Urothelium cell line (cell line): ENCODE data around the gene BAHD1.

Experiments used
- DNase-seq: peaks from one replicate; pipeline ENCODE4 v3.0.0; 2011; ENCODE audit warnings: low spot score, mixed read lengths
- FAIRE-seq: peaks from 2 replicates; lab custom pipeline; 2011; peaks lifted over from hg19 to GRCh38; lab: Jason Lieb, UNC

The BAHD1 gene

DNA sequence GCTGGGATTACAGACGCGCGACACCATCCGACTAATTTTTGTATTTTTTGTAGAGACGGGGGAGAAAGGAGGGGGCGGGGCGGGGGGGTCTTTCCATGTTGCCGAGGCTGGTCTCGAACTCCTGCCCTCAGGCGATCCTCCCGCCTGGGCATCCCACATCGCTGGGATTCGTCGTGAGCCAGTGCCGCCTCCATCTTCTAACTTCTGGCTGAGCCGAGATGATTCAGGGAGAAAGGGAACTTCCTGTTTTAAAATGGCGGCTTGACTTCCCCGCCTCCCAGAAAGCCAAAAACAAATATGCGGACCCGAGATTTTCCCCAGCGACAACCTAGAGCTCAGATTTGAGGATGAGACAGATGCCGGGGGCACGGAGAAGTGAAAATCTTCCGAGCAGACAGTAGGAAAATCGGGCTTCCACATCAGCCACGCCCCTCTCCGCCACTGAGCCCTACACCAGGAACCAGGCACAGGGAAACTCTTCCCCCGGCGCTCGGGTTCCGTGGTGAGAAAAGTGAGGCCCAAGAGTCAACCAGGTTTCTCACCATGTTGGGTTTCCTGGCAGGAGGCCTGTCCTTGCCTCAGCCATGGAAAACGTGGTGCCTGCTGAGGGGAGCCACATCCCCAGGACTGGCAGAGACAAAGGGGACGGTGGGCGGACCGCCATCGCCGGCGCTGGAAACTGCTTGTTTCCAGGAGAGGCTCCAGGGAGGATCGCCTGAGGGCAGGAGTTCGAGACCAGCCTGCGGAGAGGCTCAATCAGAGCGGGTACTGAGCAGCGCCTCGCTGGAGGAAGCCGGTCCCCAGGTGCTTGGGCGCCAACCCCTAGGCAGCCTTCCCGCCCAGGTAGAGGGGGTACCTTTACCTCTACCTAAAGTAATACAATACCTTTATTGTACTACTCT is 48.8 kb downstream of the BAHD1 start:
- FAIRE-seq (no peak), DNase-seq (no peak)

DNA sequence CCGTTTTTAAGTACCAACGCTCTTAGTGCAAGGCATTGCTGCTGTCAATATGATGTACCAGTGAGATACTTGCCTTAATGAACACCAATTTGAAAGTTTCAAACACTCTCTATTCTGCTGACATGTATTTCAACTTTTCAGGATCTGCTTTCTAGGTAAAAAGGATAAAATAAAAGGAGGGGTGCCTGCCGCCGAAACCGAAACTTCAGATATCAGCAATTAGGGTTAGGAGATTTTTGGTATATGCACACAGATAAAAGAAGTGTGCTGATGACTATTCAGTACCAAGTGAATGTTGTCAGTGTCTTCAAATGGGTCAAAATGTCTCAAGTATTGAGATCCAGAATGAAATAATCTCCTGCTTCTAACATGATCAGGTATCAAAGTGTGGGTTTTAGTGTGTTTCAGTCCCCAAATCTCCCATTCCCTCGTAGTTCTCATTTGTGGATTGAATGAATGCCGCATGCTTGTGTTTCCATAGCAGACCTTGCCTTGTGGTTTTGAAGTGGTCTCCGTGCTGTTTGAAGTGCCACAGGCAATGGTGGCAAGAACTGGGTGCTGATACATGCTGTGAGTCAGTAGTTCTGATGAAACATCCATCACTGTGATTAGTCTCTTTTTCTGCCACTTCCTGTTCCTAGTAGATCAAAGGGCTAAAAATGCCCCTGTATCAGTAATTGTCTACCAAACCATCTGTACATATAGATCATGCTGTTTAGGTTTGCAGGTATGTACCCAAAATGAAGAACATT is 52.5 kb downstream of the BAHD1 start:
- DNase-seq (no peak), FAIRE-seq (peak; percentile 74)

DNA sequence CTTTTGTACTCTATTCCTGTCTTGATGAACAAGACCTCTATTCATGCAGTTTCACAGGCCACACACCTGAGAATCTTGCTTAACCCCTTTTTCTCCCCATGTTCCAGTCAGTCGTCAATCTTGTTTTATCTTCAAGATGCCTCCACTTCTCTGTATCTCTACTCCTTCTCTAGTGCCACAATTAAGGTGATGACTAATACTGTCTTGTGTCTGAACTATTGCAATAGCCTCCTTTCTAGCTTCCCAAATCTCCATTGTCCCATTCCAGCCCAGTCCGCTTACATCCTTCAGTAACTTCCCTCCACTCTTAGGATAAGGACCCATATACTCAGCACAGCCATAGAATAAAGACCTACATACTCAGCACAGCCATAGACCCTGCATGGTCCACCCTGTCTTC is 54.8 kb downstream of the BAHD1 start:
- FAIRE-seq (no peak), DNase-seq (no peak)

DNA sequence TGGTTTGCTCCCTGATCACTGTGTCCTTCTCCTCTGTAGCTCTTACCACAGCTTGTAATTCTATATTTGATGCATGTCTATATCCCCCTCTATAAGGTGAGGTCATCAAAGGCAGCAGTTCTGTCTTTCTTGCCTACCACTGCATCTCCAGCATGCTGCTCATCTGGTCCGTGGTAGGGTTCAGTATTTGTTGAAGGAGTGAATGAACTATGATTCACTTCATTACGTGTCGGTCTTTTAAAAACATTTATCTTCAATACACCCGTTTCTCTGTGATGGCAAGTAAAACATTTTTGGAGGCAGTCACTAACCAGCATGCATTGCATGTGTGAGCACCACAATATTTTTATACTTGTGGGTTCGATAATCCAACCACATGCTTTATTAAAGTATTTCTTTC is 57.7 kb downstream of the BAHD1 start:
- DNase-seq: no peak
- FAIRE-seq: no peak

DNA sequence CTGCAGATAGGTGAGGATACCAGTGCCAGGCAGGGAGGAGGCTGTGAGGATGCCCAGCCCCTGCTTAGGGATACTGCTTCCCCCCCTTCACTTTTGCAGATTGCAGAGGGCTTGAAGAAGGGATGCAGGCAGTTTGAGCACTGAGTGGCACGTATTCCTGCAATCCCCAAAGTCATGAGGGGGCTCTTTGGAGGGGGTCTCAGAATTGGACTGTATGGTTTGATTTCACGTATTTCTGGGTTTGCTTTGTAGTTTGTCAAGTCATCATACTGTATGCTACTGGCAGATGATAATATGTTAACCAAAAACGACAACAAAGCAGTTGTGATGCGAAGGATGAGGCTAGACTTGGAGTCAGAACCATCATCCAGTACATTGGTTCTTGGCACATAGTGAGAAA is 58.1 kb downstream of the BAHD1 start:
- FAIRE-seq (no peak), DNase-seq (no peak)

DNA sequence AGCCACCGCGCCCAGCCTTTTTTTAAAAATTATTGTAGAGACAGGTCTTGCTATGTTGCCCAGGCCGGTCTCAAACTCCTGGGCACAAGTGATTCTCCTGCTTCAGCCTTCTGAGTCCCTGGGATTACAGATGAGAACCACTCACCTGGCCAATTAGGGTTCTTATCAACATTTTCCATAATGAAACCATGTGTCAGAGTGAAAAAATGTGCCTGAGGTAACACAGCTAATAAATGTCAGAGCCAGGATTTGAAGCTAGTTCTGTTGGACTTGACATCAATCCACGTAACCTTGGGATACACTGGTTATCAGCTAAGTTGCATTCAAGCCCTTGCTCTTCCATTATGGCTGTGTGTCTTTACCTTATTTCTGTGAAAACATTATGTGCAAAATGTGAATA is 59.2 kb downstream of the BAHD1 start:
- no peak for FAIRE-seq

DNA sequence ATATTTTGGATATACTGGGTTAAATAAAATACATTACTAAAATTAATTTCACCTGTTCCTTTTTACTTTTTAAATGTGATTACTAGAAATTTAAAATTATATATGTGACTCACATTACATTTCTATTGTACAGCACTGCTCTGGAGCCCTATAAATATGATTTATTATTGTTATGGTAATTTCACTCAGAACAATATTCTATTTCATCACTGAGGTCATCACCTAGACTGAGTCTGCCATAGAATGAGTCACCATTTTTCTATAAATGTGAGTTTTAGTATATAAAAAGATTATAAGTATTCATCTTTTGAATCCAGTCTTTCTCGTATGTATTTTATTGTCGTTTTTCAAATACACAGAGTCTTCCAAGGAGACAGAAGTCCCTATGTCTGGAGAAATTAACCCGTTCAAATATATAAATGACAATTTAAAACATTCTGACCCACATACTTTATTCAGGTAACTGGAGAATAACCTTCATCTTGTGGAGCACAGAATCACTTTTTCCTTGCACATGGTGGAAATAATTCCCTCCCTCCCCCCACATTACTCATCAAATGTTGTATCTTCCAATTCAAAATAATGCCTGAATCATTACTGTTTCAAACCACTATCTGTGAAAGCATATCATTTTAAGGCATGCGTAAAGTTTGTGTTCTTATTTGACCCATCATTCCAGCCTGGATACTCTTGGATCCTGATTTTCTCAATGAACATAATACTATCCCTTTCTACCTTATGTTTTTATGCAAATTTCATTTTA is 60.0 kb downstream of the BAHD1 start:
- FAIRE-seq: no peak
- no peak for DNase-seq

More for the DNA sequence above, 59.2 kb downstream of the BAHD1 start:
- DNase-seq: no peak

DNA sequence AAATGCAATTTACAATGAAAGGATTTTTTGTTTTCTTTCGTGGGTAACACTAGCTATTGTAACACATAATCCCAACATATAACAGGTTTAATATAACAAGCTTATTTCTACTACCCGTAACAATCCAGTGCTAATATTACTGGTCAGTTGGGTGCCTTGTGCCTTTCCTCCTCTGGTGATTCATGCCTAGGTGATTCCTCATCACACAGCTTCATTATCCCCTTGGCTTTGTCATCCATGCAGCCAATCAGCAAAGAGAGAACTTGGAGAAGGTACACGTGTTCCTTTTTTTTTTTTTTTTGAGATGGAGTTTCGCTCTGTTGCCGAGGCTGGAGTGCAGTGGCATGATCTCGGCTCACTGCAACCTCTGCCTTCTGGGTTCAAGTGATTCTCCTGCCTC is 60.7 kb downstream of the BAHD1 start:
- no peak for FAIRE-seq
- peak; percentile 42 for DNase-seq

DNA sequence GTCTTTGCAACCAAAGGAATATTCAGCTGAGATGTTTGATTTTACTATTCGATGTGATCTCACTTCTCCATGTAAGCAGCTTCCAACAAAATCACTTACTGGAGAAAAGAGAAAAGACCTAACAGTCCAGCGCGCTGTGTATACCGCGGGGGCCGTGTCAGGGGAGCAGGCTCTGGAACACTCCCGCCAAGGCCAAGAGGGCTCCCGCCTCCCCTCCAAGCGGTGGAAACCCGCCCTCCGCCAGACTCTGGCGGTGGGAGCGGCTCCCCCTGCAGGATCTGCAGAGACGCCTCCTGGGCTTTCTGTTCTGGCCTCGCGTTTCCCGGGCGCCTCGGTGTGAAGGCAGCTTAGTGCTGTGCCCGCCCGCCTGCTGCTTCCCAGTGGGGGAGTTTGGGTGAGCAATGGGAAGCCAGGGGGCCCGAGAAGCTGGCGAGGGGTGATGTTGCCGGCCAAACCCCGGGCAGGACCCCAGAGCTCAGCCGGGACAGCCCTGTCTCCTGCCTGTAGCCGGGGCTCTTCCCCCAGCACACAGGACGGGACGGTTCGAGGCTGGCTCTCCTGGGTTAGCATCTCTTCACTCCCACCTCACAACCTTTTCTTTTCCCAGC is 66.3 kb downstream of the BAHD1 start:
- DNase-seq (peak; percentile 94), FAIRE-seq (no peak)

DNA sequence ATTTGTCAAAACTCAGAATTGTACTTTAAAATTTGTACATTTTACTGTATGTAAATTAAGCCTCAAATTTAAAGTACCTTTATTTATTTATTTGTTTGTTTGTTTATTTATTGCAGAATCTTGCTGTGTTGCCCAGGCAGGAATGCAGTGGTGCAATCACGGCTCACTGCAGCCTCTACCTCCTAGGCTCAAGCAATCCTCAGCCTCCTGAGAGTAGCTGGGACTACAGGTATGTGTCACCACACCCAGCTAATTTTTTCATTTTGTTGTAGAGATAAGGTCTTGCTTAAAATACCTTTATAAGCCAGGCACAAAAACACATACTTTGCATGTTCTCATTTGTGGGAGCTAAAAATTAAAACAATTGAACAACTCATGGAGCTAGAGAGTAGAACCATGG is 67.5 kb downstream of the BAHD1 start:
- DNase-seq (no peak), FAIRE-seq (no peak)

DNA sequence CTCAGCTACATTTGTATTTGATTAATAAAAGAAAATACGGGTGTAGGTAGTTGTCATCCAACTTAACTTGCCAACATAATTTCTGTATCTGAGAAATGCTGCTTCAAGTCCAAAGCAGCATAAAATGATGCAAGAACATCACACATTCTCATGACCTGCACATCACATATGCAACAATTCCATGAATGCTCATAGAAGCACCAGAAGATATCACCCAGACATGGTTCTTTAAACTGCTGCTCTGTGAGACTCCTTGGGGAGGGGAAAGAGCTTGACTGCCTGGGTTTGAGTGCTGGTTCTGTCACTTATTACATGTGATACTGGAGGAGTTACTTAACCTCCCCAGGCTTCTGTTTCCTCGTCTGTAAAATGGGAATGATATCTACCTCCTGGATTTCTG is 69.4 kb downstream of the BAHD1 start:
- DNase-seq (no peak), FAIRE-seq (no peak)

DNA sequence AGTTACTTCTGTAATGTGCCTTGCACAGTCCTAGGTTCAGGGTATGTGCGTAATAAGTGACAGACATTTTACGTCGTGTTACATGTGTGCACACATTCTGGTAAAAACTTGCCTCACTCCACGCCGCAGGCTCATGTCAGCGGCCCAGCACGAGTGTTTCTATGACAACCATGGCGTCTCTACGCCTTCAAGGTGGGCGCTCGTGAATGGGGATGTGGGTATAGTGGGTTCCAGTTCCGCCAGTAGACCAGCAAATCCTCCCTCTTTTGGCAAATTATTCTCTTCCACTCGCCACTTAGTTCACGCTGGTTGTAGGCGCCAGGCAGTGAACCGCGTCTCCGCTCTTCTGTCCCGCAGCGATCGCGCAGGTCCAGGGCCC is 70.3 kb downstream of the BAHD1 start:
- FAIRE-seq: no peak
- DNase-seq: no peak

DNA sequence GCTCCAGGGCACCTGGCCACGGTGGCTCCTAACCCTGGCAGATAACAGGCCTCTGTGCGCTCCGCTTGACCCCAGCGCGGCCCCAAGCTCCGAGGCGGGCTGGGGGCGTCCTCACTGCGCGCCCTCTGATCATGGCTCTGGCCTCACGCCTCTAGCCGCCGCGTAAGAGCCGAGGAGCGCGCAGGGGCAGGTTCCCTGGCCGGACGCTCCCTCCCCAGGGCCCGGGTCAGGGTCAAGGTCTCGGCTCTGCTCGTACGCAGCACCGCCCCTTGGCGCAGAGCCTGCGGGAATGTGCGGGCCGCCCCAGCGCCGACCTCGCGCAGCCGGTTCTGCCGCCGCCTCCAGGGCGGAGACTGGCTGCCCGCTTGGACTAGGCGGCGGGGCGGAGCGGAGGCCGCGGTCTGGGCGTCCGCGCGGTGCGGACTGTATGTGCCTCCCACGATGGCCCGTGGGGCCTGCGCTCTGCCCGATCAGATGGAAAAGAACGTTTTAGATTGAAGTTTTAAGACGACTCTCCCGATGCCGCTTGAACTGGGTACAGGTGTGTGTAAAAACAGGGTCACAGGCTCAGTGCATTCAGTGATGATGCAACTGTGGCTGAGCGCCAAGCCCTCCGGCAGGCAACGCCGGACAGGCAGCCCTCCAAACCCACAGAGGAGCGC is 70.8 kb downstream of the BAHD1 start:
- no peak for FAIRE-seq
- DNase-seq: no peak

DNA sequence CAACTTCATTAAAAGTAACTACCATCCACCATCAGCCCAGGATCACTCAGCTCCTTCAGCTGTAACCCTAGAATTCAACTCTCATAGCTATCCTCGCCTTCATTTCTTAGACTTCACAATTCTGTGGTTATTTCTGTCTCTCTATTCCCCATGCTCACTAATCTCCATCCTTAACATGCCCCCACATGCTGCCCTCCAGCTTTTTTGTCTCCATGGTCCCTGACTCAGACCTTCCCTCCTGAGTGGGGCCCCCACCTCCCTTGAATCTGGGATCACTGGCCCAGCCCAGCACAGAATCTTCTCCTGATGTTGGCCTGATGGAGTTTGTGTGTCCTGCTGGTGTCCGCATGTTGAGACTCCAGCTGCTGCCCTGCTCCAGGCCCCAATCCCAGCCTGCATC is 71.7 kb downstream of the BAHD1 start:
- DNase-seq (no peak), FAIRE-seq (no peak)

DNA sequence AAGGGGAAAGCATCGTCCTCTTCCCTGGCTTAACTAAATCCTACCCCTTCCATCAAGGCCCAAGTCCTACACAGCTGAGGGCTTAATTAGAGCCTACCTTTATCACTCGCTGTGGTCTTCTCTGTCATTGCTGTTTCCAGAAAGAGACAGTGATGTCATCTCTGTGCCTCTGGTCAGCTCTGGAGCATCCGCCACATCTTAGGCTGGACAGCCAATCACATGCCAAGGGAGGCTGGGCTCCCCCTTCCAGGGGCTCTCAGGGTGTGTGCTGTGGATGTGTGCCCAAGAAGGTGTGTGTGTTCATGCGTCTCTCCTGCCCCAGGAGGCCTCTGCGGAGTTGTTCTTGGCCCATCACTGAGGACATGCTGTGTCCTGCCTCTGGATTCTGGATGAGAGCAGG is 72.9 kb downstream of the BAHD1 start:
- FAIRE-seq (no peak), DNase-seq (no peak)

DNA sequence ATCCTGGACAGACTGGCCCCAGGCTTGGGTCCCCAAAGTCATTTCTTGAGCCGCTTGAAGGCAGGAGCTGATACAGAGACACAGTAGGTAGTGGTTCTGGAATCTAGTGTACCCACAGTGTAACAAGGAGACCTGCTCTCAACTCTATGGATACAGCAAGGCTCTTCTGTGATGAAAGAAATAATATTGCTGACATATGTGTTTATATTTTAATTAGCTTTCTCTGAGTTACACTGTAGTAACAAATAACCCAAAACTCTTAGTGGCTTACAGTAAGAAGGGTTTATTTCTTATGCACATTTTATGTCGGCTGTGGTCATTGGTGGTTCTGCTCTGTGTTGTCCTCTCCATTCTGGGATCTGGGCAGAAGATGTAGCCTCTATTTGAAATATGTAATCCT is 75.6 kb downstream of the BAHD1 start:
- no peak for FAIRE-seq

More for the DNA sequence above, 75.6 kb downstream of the BAHD1 start:
- no peak for DNase-seq
